Kidney (tissue), 14 donors: ENCODE measurements around the gene NPTX1. TPM values are rescaled to one million over a fixed set of nuclear protein-coding genes. Genes with fewer than 3 reads are reported as not detected.

ENCODE experiments used
- DNase-seq, 5 donors: peaks; one replicate each; pipeline ENCODE4 v3.0.0-alpha.2; 2013 to 2020
- FAIRE-seq: peaks from 2 replicates; lab custom pipeline; 2012; peaks lifted over from hg19 to GRCh38; lab: Jason Lieb, UNC
- H3K27ac ChIP-seq, 2 donors: one replicate each; pipeline ENCODE4 v1.7.0; 2013; ENCODE audit warnings: low read depth in 2 of 2, low read length in 2 of 2, inconsistent platforms in 1 of 2
- H3K27me3 ChIP-seq: one replicate; pipeline ENCODE4 v1.7.1; 2013; ENCODE audit warnings: low read length, inconsistent platforms; ENCODE audit not compliant: control insufficient read depth, insufficient read depth
- H3K36me3 ChIP-seq, 3 donors: one replicate each; pipeline versions ENCODE4 v1.7.0 to v1.7.1; 2013; ENCODE audit warnings: low read length in 3 of 3, control low read depth in 1 of 3, inconsistent platforms in 1 of 3; ENCODE audit not compliant: insufficient read depth in 3 of 3, control insufficient read depth in 2 of 3
- H3K4me1 ChIP-seq, 3 donors: one replicate each; pipeline versions ENCODE4 v1.7.0 to v1.7.1; 2013; ENCODE audit warnings: low read length in 3 of 3, inconsistent platforms in 1 of 3, low read depth in 1 of 3; ENCODE audit not compliant: control insufficient read depth in 2 of 3, insufficient read depth in 2 of 3
- H3K4me3 ChIP-seq, 3 donors: one replicate each; pipeline versions ENCODE4 v1.7.0 to v1.8.1; 2013; ENCODE audit warnings: low read length in 3 of 3, control low read depth in 1 of 3, inconsistent platforms in 1 of 3
- H3K9ac ChIP-seq, 3 donors: one replicate each; pipeline versions ENCODE4 v1.7.0 to v1.7.1; 2013; ENCODE audit warnings: low read length in 3 of 3, control low read depth in 1 of 3, inconsistent platforms in 1 of 3
- H3K9me3 ChIP-seq, 3 donors: one replicate each; pipeline versions ENCODE4 v1.7.0 to v1.7.1; 2013; ENCODE audit warnings: low read length in 3 of 3, control low read depth in 1 of 3, inconsistent platforms in 1 of 3; ENCODE audit not compliant: control insufficient read depth in 2 of 3, insufficient read depth in 1 of 3
- intact Hi-C: fragments of 100-400 bp; cut with DNase I; formaldehyde crosslinking; loops from one replicate; pipeline ENCODE4 v1.11.1; 2022
- polyA plus RNA-seq: library from polyadenylated mRNA; stranded (reverse); fragments of 350-450 nt; fragmentation: Illumina TruSeq; extraction: RNeasy Lipid Tissue Mini Kit (QIAGEN cat#74804); gene quantifications from one replicate; pipeline ENCODE4 v1.2.3, GENCODE V29; 2014; ENCODE audit warnings: low read depth, low replicate concordance; ENCODE audit not compliant: insufficient read depth
- total RNA-seq: library from RNA; stranded (reverse); fragmentation: NEBNext Ultra II Directional; extraction: Animal tissue kit (Norgen Biotek cat#: 25700); gene quantifications from one replicate; pipeline ENCODE4 v1.2.1, GENCODE V29; 2021
- TF ChIP-seq, protein P1 (sequence below): IDR thresholded peaks from 3 replicates; pipeline ENCODE4 v1.5.1; 2012; ENCODE audit warnings: mild to moderate bottlenecking, moderate library complexity, borderline replicate concordance; ENCODE audit not compliant: insufficient read depth; ENCODE audit errors: extremely low read depth
- donor health status: control.
- donor health status: control.
- donor health status: control.
- donor health status: control.
- donor health status: control.
- donor health status: DM: yes; HTN: yes; CAD: no.
- donor health status: Normal renal cell carcinoma (clear cell type).

Gene NPTX1
- total and polyA plus RNA-seq, 2 donors from 2014 or later, result 0.31 to 0.39 TPM

- H3K27me3 ChIP-seq, result no peaks in the 10 kb centered on the region
- no peak overlapping the region for H3K9ac ChIP-seq
- peaks cover 0 to 3% (median 0%) of the 10 kb centered on the region in 3 donors for H3K36me3 ChIP-seq
- DNase-seq (peak in 1 of 5 donors; percentile 52), FAIRE-seq (no peak)
- TF ChIP-seq, protein P1, sequence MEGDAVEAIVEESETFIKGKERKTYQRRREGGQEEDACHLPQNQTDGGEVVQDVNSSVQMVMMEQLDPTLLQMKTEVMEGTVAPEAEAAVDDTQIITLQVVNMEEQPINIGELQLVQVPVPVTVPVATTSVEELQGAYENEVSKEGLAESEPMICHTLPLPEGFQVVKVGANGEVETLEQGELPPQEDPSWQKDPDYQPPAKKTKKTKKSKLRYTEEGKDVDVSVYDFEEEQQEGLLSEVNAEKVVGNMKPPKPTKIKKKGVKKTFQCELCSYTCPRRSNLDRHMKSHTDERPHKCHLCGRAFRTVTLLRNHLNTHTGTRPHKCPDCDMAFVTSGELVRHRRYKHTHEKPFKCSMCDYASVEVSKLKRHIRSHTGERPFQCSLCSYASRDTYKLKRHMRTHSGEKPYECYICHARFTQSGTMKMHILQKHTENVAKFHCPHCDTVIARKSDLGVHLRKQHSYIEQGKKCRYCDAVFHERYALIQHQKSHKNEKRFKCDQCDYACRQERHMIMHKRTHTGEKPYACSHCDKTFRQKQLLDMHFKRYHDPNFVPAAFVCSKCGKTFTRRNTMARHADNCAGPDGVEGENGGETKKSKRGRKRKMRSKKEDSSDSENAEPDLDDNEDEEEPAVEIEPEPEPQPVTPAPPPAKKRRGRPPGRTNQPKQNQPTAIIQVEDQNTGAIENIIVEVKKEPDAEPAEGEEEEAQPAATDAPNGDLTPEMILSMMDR, result no peak
- H3K27ac ChIP-seq, result no peak overlapping the region
- no peaks in the 10 kb centered on the region for H3K9me3 ChIP-seq
- H3K4me3 ChIP-seq, result no peak overlapping the region
- peaks cover 0 to 5% (median 0%) of the 10 kb centered on the region in 3 donors for H3K4me1 ChIP-seq
- intact Hi-C loops, result loop anchor here (10.0 kb wide), 2 partner anchors 151 to 541 kb away; no protein-coding TSS in a partner anchor
Observed at GRCh38 chr17:80423536-80424225, 52.7 kb downstream of the NPTX1 start.

- DNase-seq, result peak in 1 of 5 donors; percentile 76
- Histone ChIP-seq H3K36me3 (peaks cover 0 to 4% (median 3%) of the 10 kb centered on the region in 3 donors), H3K4me3 (no peak overlapping the region), H3K9me3 (no peaks in the 10 kb centered on the region), H3K9ac (no peak overlapping the region), H3K27ac (no peak overlapping the region), H3K27me3 (no peaks in the 10 kb centered on the region), H3K4me1 (peaks cover 0 to 5% (median 0%) of the 10 kb centered on the region in 3 donors)
- TF ChIP-seq, protein P1, result no peak
- FAIRE-seq, result no peak
- intact Hi-C loops, result loop anchor here (10.0 kb wide), 2 partner anchors 152 to 542 kb away; no protein-coding TSS in a partner anchor
Observed at GRCh38 chr17:80422981-80423380, 53.4 kb downstream of the NPTX1 start.

DNA sequence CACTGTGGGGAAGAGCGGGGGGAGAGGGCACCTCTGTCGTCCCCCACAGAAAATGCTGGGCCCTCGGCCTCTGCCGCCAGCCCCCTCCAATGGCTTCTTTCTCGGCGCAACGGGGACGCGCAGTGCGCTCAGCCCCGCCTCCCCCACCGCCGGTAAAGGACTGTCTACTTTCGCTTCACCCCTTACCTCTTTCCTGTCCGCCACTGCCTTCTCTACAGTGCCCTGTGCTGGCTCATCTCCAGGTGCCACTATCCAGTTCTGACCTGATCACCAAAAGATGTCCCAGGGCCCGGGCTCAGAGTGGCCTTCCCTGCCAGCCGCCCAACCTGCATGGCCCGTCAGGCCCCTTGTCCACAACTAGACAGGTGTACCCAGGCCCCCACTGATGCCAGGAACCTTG, 54.1 kb downstream of the NPTX1 start:
- no peaks in the 10 kb centered on the region for H3K9me3 ChIP-seq
- peaks cover 0 to 4% (median 3%) of the 10 kb centered on the region in 3 donors for H3K36me3 ChIP-seq
- no peak overlapping the region for H3K9ac ChIP-seq
- no peak overlapping the region for H3K4me3 ChIP-seq
- TF ChIP-seq, protein P1, result no peak
- FAIRE-seq, result no peak
- H3K4me1 ChIP-seq, result peaks cover 0 to 5% (median 0%) of the 10 kb centered on the region in 3 donors
- no peak for DNase-seq
- intact Hi-C loops, result loop anchor here (10.0 kb wide), 2 partner anchors 153 to 543 kb away; no protein-coding TSS in a partner anchor
- no peak overlapping the region for H3K27ac ChIP-seq
- no peaks in the 10 kb centered on the region for H3K27me3 ChIP-seq
